GM18526 (cell line): ENCODE data around the gene GPC6.

Experiments used
- POLR2A ChIP-seq: IDR thresholded peaks from 3 replicates; pipeline ENCODE4 v1.6.1; 2011; ENCODE audit not compliant: insufficient read length; ENCODE audit errors: extremely low read depth

The GPC6 gene

DNA sequence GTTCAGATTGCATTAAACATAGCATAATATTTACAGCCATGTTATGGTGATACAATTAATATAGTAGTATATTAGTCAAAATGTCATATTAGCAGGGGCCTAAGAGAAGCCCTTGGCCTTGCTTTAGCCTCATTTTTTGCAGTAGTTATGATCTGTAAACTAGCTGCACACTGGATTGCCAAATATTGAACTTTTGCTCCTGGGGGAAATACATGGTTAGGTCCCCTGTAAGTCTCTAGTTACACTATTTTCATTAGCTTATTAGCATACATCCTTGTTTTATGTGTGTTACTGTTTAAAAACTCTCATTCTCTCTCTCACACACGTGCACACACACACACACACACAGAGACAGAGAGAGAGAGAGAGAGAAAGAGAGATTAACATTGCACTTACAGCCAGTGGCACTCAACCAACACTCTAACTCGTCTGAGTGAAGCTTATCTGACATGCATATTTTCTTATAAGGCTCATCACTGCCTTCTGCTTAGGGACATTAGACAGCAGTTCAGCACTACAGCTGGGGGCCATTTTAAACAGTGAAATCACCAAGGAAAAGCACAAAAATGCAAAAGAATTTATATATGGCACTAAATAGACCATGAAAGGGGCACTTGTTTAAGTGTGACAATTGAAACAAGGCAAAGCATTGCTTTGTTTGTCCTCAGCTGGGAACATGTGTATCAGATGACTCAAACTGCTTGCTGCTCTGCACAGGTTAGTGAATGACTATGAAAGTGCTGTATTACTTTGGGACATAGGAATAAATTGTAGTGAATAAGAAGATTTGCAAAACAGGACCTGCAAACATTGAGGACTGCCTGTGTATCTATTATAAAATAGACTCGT, 278.7 kb downstream of the GPC6 start:
- no peak for TF ChIP-seq POLR2A

GRCh38 chr13:93511011-93511410, 284.4 kb downstream of the GPC6 start:
- no peak for TF ChIP-seq POLR2A

DNA sequence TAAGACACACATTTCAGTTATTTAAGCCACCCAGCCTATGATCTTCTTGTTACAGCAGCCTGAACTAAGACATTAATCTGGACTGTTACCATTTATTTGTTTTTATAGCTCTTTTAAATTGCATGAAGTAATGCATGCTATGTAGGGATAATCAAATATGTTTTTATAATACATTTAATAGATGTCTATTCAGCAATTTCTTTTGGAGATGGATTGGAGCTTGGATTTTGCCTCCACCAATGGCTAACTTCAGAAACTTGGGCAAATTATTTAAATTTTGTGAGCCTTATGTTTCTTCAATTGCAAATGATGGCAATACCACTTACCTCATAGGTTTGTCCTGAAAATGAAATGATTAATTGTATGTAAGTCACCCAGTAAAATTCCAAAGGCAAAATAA, 288.7 kb downstream of the GPC6 start:
- no peak for TF ChIP-seq POLR2A

- TF ChIP-seq POLR2A = no peak
These were observed 291.1 kb downstream of the GPC6 start for GRCh38 chr13:93517658-93518057.

DNA sequence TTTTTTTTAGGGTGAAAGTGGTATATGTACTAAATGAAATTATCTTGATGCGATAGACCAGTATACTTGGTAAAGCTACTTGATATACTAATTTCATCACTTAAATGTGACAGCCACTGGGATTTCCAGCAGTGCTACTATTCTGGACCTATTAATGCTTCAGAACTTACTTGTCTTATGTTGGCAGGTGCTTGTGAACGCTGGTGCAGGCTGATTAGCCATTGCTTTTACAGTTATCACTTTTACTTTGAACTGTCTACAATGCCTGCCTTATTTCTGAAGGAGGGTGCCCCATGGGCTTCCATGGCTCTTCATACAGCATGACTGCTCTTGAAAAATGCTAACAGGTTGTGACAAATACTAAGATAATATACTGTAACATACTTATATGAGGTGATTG, 294.7 kb downstream of the GPC6 start:
- TF ChIP-seq POLR2A = no peak

- TF ChIP-seq POLR2A = no peak
These were observed 295.9 kb downstream of the GPC6 start for GRCh38 chr13:93522501-93522900.

DNA sequence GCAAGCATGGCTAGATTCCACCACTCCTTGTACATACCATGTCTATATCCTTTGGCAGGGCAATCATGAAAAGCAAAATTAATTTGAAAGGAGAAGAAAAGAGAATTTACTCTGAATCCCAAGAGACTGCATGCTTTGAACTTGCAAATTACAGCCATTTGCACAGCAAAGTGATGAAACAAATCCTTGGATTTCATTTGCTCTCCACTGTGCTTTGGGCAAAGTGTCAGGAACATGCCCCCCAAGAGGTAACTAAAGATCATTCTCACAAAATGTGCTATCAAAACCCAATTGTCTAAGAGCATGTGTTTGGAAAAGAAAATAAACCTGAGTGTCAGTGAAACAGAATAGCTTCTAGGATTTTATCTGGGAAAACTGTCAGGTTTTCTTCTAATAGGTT, 298.5 kb downstream of the GPC6 start:
- TF ChIP-seq POLR2A = no peak

- TF ChIP-seq POLR2A = no peak
These were observed 301.2 kb downstream of the GPC6 start for GRCh38 chr13:93527748-93528297.

- TF ChIP-seq POLR2A = no peak
These were observed 303.4 kb downstream of the GPC6 start for GRCh38 chr13:93529961-93530360.

DNA sequence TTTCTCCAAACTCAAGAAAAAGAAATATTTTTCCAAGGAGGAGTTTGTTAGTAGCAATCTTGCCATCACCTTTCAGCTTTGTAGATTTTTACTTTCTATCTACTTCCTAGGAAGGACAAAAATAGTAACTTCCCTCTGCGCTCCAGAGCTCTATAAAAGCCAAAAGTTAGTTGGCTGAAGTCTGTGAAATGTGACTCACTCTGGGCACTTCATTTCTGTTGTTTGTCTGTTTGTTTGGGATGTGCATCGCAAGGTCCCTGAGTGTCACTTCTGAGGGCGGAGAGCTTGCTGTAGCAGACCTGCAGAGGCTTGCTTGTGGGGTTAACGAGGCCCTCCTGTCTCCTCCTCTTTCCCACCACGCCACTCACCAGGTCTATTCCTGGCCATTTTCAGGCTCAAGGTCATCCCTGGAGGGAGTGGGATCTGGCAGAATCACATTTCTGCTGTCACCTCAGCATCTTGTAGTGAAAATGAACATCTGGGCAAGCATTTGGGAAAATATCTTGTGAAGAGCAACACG, 307.6 kb downstream of the GPC6 start:
- TF ChIP-seq POLR2A = no peak

DNA sequence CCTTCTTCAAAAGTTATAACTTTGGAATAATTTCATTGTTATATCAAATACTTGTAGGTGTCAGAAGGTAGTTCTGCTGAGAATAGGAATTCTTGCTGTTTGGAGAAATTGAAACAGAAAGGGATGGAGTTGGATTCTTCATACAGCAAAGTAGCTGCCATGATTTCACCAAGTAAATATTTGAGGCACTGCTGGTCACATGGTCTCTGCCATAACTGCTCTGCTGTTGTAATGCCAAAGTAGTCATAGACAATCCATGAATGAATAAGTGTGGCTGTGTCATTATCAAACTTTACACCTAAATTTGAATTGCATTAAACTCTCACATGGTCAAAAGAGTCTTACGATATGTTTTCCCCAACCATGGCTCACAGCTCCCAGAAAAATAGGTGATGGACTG, 308.6 kb downstream of the GPC6 start:
- TF ChIP-seq POLR2A = no peak

DNA sequence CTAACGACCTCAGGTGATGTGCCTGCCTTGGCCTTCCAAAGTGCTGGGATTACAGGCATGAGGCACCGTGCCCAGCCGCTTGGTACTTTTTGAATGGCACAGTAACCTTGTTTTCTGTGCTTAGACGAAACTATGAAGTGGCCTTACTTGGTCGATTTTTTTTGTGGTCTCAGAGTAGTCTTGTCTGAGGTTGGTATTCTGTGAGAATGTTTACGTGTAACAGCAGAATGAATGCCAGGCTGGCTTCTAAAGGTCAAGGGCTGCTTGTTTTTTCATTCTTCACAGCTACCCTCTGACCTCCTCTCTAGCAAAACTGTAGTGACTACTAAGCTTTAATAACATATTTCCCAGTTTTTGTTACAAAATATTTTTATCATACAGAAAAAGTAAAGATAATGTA, 313.3 kb downstream of the GPC6 start:
- no peak for TF ChIP-seq POLR2A

DNA sequence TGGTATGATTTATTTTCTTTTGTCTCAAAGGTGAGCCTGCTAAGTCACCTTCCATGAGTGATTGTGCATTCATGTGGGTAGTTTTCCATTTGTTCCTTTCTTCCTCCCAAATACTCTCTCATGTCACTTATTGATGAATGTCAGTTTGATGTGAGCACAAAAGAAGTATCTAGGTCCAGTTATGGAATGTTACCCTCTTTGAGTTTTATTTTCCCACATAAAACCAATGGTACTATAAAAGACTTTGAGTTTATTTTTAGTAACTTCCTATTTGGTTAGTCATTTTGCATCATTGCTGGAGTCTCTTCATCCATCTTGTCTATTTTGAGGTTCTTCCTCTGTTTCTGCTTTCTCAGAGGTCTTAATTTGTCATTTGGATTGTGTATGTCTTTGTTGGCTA, 321.3 kb downstream of the GPC6 start:
- no peak for TF ChIP-seq POLR2A

- TF ChIP-seq POLR2A = no peak
These were observed 322.9 kb downstream of the GPC6 start for GRCh38 chr13:93549326-93550005.

DNA sequence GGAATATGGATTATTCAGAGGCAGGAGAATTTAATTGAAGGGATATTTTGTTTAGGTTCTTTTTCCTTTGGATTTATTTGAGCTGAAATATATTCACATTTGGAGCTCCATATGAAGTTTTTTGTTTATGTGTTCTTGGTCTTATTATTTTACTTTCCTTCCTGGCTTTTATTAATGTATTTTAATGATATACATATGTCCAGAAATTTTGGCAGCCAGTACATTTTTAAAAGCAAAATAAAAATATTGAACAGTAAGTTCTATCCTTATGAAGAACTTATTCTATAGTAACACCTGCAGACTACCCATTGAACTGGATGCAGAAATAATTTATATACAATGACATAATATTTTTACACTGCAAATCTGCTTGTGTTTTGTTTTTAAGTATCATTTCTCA, 323.6 kb downstream of the GPC6 start:
- no peak for TF ChIP-seq POLR2A

DNA sequence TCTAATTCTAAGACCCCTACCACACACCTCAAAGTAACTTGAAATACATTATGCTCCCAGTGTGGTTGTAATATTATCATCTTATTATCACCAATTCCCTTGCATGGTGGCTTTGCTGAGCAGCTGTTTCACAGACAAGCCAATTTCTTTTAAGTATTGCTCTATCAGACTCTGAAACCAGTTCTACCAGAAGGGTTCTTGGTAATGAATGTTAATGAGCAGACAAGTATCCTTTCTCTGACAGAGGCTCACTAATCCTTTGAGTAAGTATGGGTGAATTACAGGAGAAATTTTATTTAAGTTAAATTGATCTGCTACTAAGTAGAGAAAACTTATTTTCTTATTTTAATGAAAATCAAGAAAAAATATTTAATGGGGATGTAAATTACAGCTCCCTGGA, 326.0 kb downstream of the GPC6 start:
- no peak for TF ChIP-seq POLR2A
